ENCODE data around the gene AQP6. TPM values are rescaled to one million over a fixed set of nuclear protein-coding genes. Genes with fewer than 3 reads are reported as not detected.
A peak's percentile ranks its signal among the peaks of the same experiment; 100 is the strongest.

AQP6 gene
- total and polyA plus RNA-seq, 8 donors = 0.06 to 0.31 (median 0.14) TPM; not detected in 4

DNA sequence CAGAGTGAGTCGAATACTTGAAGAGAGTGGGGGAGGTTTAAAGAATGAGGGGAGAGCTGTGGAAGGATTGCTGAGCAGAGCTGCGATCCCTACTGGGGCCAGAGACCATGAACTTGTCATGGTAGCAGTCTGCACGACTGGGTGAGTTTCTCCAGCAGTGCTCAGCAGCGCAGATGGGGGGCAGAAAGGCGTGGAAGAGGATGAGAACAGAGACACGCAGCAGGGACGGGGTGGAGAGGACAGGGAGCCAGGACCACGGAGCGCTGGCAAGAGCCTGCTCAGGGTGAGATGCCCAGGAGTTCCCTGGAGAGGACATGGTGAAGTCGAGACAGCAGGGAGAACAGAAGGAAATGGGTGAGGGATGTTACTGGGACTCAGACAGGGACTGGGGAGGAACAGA lies 2.1 kb upstream of the AQP6 start:
- no peak overlapping the region for H3K4me3 ChIP-seq
- peak in 1 of 6 donors; percentile 50 for DNase-seq
- peaks cover 0 to 3% (median 0%) of the 10 kb centered on the region in 3 donors for H3K4me1 ChIP-seq
- intact Hi-C loops (cut with DNase I) = loop anchor here in 2 of 3 donors (5.0 kb wide), 2 partner anchors 87 to 92 kb away; partner anchors contain the start of gene ASIC1 (in 1 of the 2)
- no peak for TF ChIP-seq CTCF (IDR thresholded peaks at IDR 0.05)
- H3K9me3 ChIP-seq = no peaks in the 10 kb centered on the region
- no peak for ATAC-seq
- 57 to 58% methylated on average over 10 of the region's 10 CpGs for WGBS, 2 donors
- FAIRE-seq = no peak
- no peak overlapping the region for H3K27ac ChIP-seq
- no peaks in the 10 kb centered on the region for H3K27me3 ChIP-seq
- no peaks in the 10 kb centered on the region for H3K36me3 ChIP-seq

- no peaks in the 10 kb centered on the region for H3K9me3 ChIP-seq
- 69 to 76% methylated on average over 6 of the region's 6 CpGs for WGBS, 2 donors
- H3K4me3 ChIP-seq = no peak overlapping the region
- intact Hi-C loops (cut with DNase I) = loop anchor here in 2 of 3 donors (5.0 kb wide), 2 partner anchors 86 to 91 kb away; partner anchors contain the start of gene ASIC1 (in 1 of the 2)
- no peak overlapping the region for H3K27ac ChIP-seq
- peaks cover 0 to 3% (median 0%) of the 10 kb centered on the region in 3 donors for H3K4me1 ChIP-seq
- TF ChIP-seq CTCF (IDR thresholded peaks at IDR 0.05) = no peak
- no peak for DNase-seq
- ATAC-seq = no peak
- H3K36me3 ChIP-seq = no peaks in the 10 kb centered on the region
- FAIRE-seq = no peak
- H3K27me3 ChIP-seq = no peaks in the 10 kb centered on the region
These were observed 1.6 kb upstream of the AQP6 start for GRCh38 chr12:49971141-49971540.

- Histone ChIP-seq H3K9me3 (no peaks in the 10 kb centered on the region), H3K36me3 (no peaks in the 10 kb centered on the region), H3K27me3 (no peaks in the 10 kb centered on the region), H3K27ac (no peak overlapping the region), H3K4me3 (no peak overlapping the region), H3K4me1 (peaks cover 0 to 3% (median 0%) of the 10 kb centered on the region in 3 donors)
- ATAC-seq = no peak
- WGBS, 2 donors = 72 to 77% methylated on average over 9 of the region's 9 CpGs
- intact Hi-C loops (cut with DNase I) = loop anchor here in 2 of 3 donors (5.0 kb wide), 2 partner anchors 85 to 90 kb away; partner anchors contain the start of gene ASIC1 (in 1 of the 2)
- no peak for FAIRE-seq
- DNase-seq = no peak
- TF ChIP-seq CTCF (IDR thresholded peaks at IDR 0.05) = no peak
These were observed 618 bp upstream of the AQP6 start for GRCh38 chr12:49972129-49972528.

GRCh38 chr12:49973361-49973830 lies 649 bp downstream of the AQP6 start:
- no peak for TF ChIP-seq CTCF (IDR thresholded peaks at IDR 0.05)
- no peak for FAIRE-seq
- no peaks in the 10 kb centered on the region for H3K36me3 ChIP-seq
- no peak for ATAC-seq
- H3K27me3 ChIP-seq = no peaks in the 10 kb centered on the region
- H3K4me1 ChIP-seq = no peaks in the 10 kb centered on the region
- no peak overlapping the region for H3K4me3 ChIP-seq
- no peaks in the 10 kb centered on the region for H3K9me3 ChIP-seq
- H3K27ac ChIP-seq = no peak overlapping the region
- whole genome bisulfite sequencing, 2 donors = 77 to 78% methylated on average over 19 of the region's 19 CpGs
- intact Hi-C loops (cut with DNase I) = loop anchor here in 2 of 3 donors (5.0 kb wide), 2 partner anchors 84 to 89 kb away; partner anchors contain the start of gene ASIC1 (in 1 of the 2)
- no peak for DNase-seq

DNA sequence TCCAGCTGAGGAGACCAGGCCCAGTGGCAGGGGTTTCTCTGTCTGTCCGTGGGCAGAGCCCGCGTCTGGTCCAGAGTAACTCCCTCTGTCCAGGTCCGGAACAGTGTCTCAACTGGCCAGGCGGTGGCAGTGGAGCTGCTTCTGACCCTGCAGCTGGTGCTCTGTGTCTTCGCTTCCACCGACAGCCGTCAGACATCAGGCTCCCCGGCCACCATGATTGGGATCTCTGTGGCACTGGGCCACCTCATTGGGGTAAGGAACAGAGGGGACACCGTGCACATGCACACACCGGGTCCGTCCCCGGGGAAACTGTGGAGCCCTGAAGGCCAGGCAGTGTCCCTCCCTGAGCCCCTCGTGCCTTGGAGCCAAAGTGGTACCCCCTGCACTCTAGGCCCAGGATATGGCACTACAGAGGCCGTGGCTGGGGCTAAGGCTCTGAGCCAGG lies 1.5 kb downstream of the AQP6 start:
- peak; percentile 40 to 87 (median 66) for DNase-seq
- TF ChIP-seq CTCF (IDR thresholded peaks at IDR 0.05) = peak; percentile 14 to 34 (median 26)
- Histone ChIP-seq H3K36me3 (no peaks in the 10 kb centered on the region), H3K27ac (no peak overlapping the region), H3K4me1 (no peaks in the 10 kb centered on the region), H3K4me3 (no peak overlapping the region), H3K9me3 (no peaks in the 10 kb centered on the region), H3K27me3 (no peaks in the 10 kb centered on the region)
- 23% methylated on average over 15 of the region's 15 CpGs for WGBS, 2 donors
- peak; percentile 73 to 95 (median 92) for ATAC-seq
- no peak for FAIRE-seq
- intact Hi-C loops (cut with DNase I) = loop anchor here in 2 of 3 donors (5.0 kb wide), 2 partner anchors 83 to 88 kb away; partner anchors contain the start of gene ASIC1 (in 1 of the 2)
